Vagina (tissue), 2 donors: ENCODE measurements around the gene SPACA7.

Experiments used
- CTCF ChIP-seq, 3 experiments: fragments of 450-650 bp in 2 of 3; fragments of 200-600 bp in 1 of 3; sonication (generic) in 1 of 3; IDR thresholded peaks; one replicate each; pipeline ENCODE4 v1.5.1; 2017 to 2019; ENCODE audit warnings: antibody characterized with exemption in 3 of 3, mild to moderate bottlenecking in 2 of 3, moderate library complexity in 2 of 3
- POLR2AphosphoS5 ChIP-seq, 2 donors: sonication (generic); formaldehyde crosslinking; IDR thresholded peaks; one replicate each; pipeline ENCODE4 v1.9.0; 2017; ENCODE audit warnings: antibody characterized with exemption in 2 of 2, mild to moderate bottlenecking in 2 of 2, low read depth in 1 of 2; ENCODE audit not compliant: insufficient read depth in 1 of 2

- TF ChIP-seq POLR2AphosphoS5 (IDR thresholded peaks at IDR 0.05; ENCODE audit: insufficient read depth in 1 of 2, low read depth in 1 of 2) (no peak), CTCF (IDR thresholded peaks at IDR 0.05) (no peak)
Measured at GRCh38 chr13:112462408-112462807, 86.3 kb downstream of the SPACA7 start.
